Hematopoietic multipotent progenitor cell treated with erythropoietin and hydrocortisone succinate and interleukin-3 and kit ligand, for 8 days (in vitro differentiated cells): Measurements from ENCODE around the gene KLK7.

Experiments
- DNase-seq: peaks from one replicate; pipeline ENCODE4 v3.0.0-alpha.2; 2015

KLK7 gene

GRCh38 chr19:50928831-50929230 is 54.9 kb downstream of the KLK7 start:
- no peak for DNase-seq
